Endothelial cell of umbilical vein (primary cell): ENCODE data around the gene SLCO2A1. TPM values are rescaled to one million over a fixed set of nuclear protein-coding genes. Genes with fewer than 3 reads are reported as not detected.

Source experiments
- BruUV-seq: library from RNA; stranded (reverse); fragments of 400-500 nt; replicated peaks from 2 replicates; lab custom pipeline; 2021; lab: Mats Ljungman, UMichigan
- CTCF ChIA-PET: fragments of 300-600, 350-600 bp; sonication (Branson Sonifier 250); formaldehyde crosslinking; loops from one replicate; lab custom pipeline; 2021; ENCODE audit warnings: antibody characterized with exemption, inconsistent platforms; lab: Charles Lee
- POLR2A ChIA-PET: fragments of 300-600, 350-600 bp; sonication (Branson Sonifier 250); formaldehyde crosslinking; loops from one replicate; lab custom pipeline; 2021; ENCODE audit warnings: antibody characterized with exemption, inconsistent platforms; lab: Charles Lee
- DNase-seq: peaks from one replicate; pipeline ENCODE4 v3.0.0-alpha.2; 2011; ENCODE audit warnings: low read depth, low spot score
- FAIRE-seq: peaks from 2 replicates; lab custom pipeline; 2011; peaks lifted over from hg19 to GRCh38; lab: Jason Lieb, UNC
- H2AFZ ChIP-seq: 2 replicates; pipeline ENCODE4 v1.6.0; 2012; ENCODE audit warnings: low read depth, low read length, control low read depth, inconsistent platforms
- H3K27ac ChIP-seq: 2 replicates; pipeline ENCODE4 v1.5.1; 2011; ENCODE audit warnings: low read depth, mild to moderate bottlenecking, control low read depth, low read length, moderate library complexity; ENCODE audit not compliant: insufficient read depth
- H3K27me3 ChIP-seq, 2 experiments: 2 replicates each; pipeline versions ENCODE4 v1.6.0 to v1.6.1; 2011; ENCODE audit warnings: low read length in 2 of 2, mixed read lengths in 1 of 2; ENCODE audit not compliant: control insufficient read depth in 2 of 2, insufficient read depth in 2 of 2
- H3K36me3 ChIP-seq, 2 experiments: 2 replicates in 1 of 2; 3 replicates in 1 of 2; pipeline ENCODE4 v1.5.1; 2011; ENCODE audit warnings: low read length in 2 of 2, mild to moderate bottlenecking in 1 of 2, moderate library complexity in 1 of 2; ENCODE audit not compliant: control insufficient read depth in 2 of 2, insufficient read depth in 2 of 2; ENCODE audit errors: extremely low read depth in 1 of 2
- H3K4me1 ChIP-seq: 3 replicates; pipeline ENCODE4 v1.5.1; 2011; ENCODE audit warnings: mild to moderate bottlenecking, low read length; ENCODE audit not compliant: control insufficient read depth, insufficient read depth; ENCODE audit errors: extremely low read depth
- H3K4me2 ChIP-seq: 2 replicates; pipeline ENCODE4 v1.6.1; 2011; ENCODE audit warnings: low read length, control low read depth, mixed read lengths; ENCODE audit not compliant: insufficient read depth
- H3K4me3 ChIP-seq, 3 experiments: fragments of 200-600 bp in 1 of 3; sonication (generic), shearing (Covaris generic) in 1 of 3; replicated peaks in 1 of 3; 2 replicates each; pipeline ENCODE4 v1.5.1; 2011 to 2016; ENCODE audit warnings: control low read depth in 3 of 3, low read length in 3 of 3, mild to moderate bottlenecking in 2 of 3, inconsistent platforms in 1 of 3, low read depth in 1 of 3, moderate library complexity in 1 of 3; ENCODE audit not compliant: insufficient read depth in 1 of 3
- H3K79me2 ChIP-seq: 2 replicates; pipeline ENCODE4 v1.6.0; 2012; ENCODE audit warnings: low read length, inconsistent platforms; ENCODE audit not compliant: control insufficient read depth, insufficient read depth
- H3K9ac ChIP-seq: replicated peaks from 2 replicates; pipeline ENCODE3; 2011; ENCODE audit warnings: low read length, control low read depth; ENCODE audit not compliant: insufficient read depth; ENCODE audit errors: extremely low read depth
- H3K9me1 ChIP-seq: replicated peaks from 3 replicates; pipeline ENCODE4 v1.6.0; 2011; ENCODE audit warnings: mild to moderate bottlenecking, low read length; ENCODE audit not compliant: control insufficient read depth, insufficient read depth; ENCODE audit errors: extremely low read depth
- H3K9me3 ChIP-seq: replicated peaks from 2 replicates; pipeline ENCODE4 v1.5.1; 2012; ENCODE audit warnings: low read length, inconsistent platforms; ENCODE audit not compliant: control insufficient read depth, insufficient read depth
- H4K20me1 ChIP-seq: replicated peaks from 2 replicates; pipeline ENCODE3; 2011; ENCODE audit warnings: mild to moderate bottlenecking, low read length; ENCODE audit not compliant: control insufficient read depth, insufficient read depth; ENCODE audit errors: extremely low read depth
- EZH2 ChIP-seq: IDR thresholded peaks from 2 replicates; pipeline ENCODE4 v1.6.1; 2012; ENCODE audit warnings: borderline replicate concordance, low read depth, mild to moderate bottlenecking, moderate library complexity, low read length, inconsistent platforms; ENCODE audit not compliant: severe bottlenecking
- FOS ChIP-seq: IDR thresholded peaks from 2 replicates; pipeline ENCODE4 v1.6.1; 2011; ENCODE audit warnings: mild to moderate bottlenecking, low read length, moderate library complexity, borderline replicate concordance; ENCODE audit not compliant: insufficient read depth
- GATA2 ChIP-seq: IDR thresholded peaks from 2 replicates; pipeline ENCODE4 v1.7.0; 2011; ENCODE audit warnings: low read depth, mild to moderate bottlenecking, moderate library complexity, mixed read lengths, low read length; ENCODE audit not compliant: insufficient read length, insufficient read depth
- JUN ChIP-seq: IDR thresholded peaks from 2 replicates; pipeline ENCODE4 v1.6.1; 2011; ENCODE audit warnings: borderline replicate concordance, low read depth; ENCODE audit not compliant: insufficient read length, insufficient read depth
- MYC ChIP-seq: IDR thresholded peaks from one replicate; pipeline ENCODE4 v1.6.1; 2011; ENCODE audit warnings: mild to moderate bottlenecking, low read depth, low read length
- POLR2A ChIP-seq: IDR thresholded peaks from 2 replicates; pipeline ENCODE4 v1.6.1; 2012; ENCODE audit warnings: low read depth, mild to moderate bottlenecking, control low read depth, low read length
- POLR2AphosphoS5 ChIP-seq: IDR thresholded peaks from 2 replicates; pipeline ENCODE4 v1.6.1; 2012; ENCODE audit warnings: low read depth, mild to moderate bottlenecking, control low read depth, low read length, moderate library complexity; ENCODE audit not compliant: insufficient read depth
- dilution Hi-C: fragments of 300-500 bp; cut with MboI; formaldehyde crosslinking; loops from one replicate; pipeline ENCODE4 v1.15.0; 2019; ENCODE audit warnings: low sequenced_read_pairs; ENCODE audit not compliant: extremely low pct_ligation_motif_present
- intact Hi-C: fragments of 100-400 bp; cut with micrococcal nuclease; formaldehyde crosslinking; loops from one replicate; pipeline ENCODE4 v1.10.0; 2022
- polyA plus RNA-seq, 4 experiments: library from polyadenylated mRNA; depleted of rRNA in 3 of 4; stranded (reverse) in 3 of 4; unstranded in 1 of 4; fragments of >200 nt; gene quantifications; 2 replicates each; pipeline versions ENCODE4 v1.2.1 to v1.2.3, GENCODE V29; 2011 to 2012; ENCODE audit warnings: missing spikeins in 1 of 4
- total RNA-seq: library from RNA; stranded (reverse); gene quantifications from 2 replicates; pipeline ENCODE4 v1.2.3, GENCODE V29; 2021
- TF ChIP-seq, protein P1 (sequence below), 2 donors: IDR thresholded peaks; 1 replicate in 1 of 2; 2 replicates in 1 of 2; pipeline ENCODE4 v1.5.1; 2011; ENCODE audit warnings: low read length in 2 of 2, mild to moderate bottlenecking in 2 of 2, moderate library complexity in 2 of 2, control low read depth in 1 of 2, inconsistent platforms in 1 of 2, low read depth in 1 of 2; ENCODE audit not compliant: insufficient read depth in 1 of 2; ENCODE audit errors: extremely low read depth in 1 of 2
- TF ChIP-seq, protein P2 (sequence below): IDR thresholded peaks from 2 replicates; pipeline ENCODE4 v1.6.1; 2011; ENCODE audit not compliant: insufficient read depth, insufficient read length

Gene SLCO2A1
- total and polyA plus RNA-seq, 2 donors (not counting 3 experiments of a cell fraction or from before 2014, with no cell fraction given): 1.4 to 11.9 TPM

DNA sequence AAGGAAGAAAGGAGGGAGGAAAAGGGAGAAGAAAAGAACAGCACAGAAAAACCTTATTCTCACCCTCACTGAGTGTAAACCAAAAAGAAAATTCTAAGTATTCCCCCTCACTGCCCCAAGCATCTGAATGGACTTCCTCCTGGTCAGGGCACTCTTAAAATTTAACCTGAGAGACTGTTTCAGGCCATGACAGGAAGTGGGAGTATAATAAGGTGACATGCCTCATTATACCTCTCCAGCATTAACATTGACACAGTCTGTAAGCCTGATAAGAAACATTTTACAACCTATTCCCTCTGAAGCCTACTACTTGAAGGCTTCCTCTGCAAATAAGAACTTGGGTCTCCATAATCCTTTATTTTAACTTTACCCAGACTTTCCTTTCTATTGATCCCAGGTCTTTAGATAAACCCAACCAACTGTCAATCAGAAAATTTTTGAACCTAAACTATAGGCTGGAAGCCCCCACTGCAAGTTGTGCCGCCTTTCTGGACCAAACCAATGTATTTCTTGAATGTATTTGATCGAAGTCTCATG, 41.7 kb downstream of the SLCO2A1 start:
- CTCF ChIA-PET: no interaction called here
- Histone ChIP-seq H3K36me3 (no peaks in the 10 kb centered on the region), H3K27ac (no peak overlapping the region), H2AFZ (no peak overlapping the region), H3K79me2 (no peaks in the 10 kb centered on the region), H3K4me2 (no peak overlapping the region), H3K9ac (no peak overlapping the region), H3K4me1 (peaks cover 26% of the 10 kb centered on the region), H3K9me3 (no peaks in the 10 kb centered on the region), H4K20me1 (no peaks in the 10 kb centered on the region), H3K9me1 (no peaks in the 10 kb centered on the region), H3K4me3 (no peak overlapping the region), H3K27me3 (no peaks in the 10 kb centered on the region)
- no peak for TF ChIP-seq POLR2AphosphoS5
- TF ChIP-seq, protein P1, sequence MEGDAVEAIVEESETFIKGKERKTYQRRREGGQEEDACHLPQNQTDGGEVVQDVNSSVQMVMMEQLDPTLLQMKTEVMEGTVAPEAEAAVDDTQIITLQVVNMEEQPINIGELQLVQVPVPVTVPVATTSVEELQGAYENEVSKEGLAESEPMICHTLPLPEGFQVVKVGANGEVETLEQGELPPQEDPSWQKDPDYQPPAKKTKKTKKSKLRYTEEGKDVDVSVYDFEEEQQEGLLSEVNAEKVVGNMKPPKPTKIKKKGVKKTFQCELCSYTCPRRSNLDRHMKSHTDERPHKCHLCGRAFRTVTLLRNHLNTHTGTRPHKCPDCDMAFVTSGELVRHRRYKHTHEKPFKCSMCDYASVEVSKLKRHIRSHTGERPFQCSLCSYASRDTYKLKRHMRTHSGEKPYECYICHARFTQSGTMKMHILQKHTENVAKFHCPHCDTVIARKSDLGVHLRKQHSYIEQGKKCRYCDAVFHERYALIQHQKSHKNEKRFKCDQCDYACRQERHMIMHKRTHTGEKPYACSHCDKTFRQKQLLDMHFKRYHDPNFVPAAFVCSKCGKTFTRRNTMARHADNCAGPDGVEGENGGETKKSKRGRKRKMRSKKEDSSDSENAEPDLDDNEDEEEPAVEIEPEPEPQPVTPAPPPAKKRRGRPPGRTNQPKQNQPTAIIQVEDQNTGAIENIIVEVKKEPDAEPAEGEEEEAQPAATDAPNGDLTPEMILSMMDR (IDR thresholded peaks at IDR 0.05; ENCODE audit: extremely low read depth in 1 of 2, insufficient read depth in 1 of 2, low read depth in 1 of 2, low read length in 2 of 2): no peak
- no peak for TF ChIP-seq GATA2
- TF ChIP-seq POLR2A: no peak
- no peak for TF ChIP-seq EZH2
- no peak for TF ChIP-seq JUN
- TF ChIP-seq, protein P2, sequence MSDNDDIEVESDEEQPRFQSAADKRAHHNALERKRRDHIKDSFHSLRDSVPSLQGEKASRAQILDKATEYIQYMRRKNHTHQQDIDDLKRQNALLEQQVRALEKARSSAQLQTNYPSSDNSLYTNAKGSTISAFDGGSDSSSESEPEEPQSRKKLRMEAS: no peak
- TF ChIP-seq MYC: no peak
- TF ChIP-seq FOS: no peak
- BruUV-seq: no TSS peak
- intact Hi-C loops: no loop called here
- POLR2A ChIA-PET: no interaction called here
- FAIRE-seq (no peak), DNase-seq (no peak)
- dilution Hi-C loops: no loop called here
